Measurements from ENCODE around the gene SGCA.

The SGCA gene

GRCh38 chr17:50149417-50150353, 16.1 kb upstream of the SGCA start:
- peak; percentile 43 for DNase-seq (ENCODE audit: low spot score)

- no peak for DNase-seq (ENCODE audit: low spot score)
Observed at GRCh38 chr17:50150354-50151040, 15.3 kb upstream of the SGCA start, which contains the start of gene PPP1R9B. PPP1R9B (minus strand) TSS chr17:50150677; CDS start chr17:50150513, 164 bp downstream.

GRCh38 chr17:50151041-50151936, 14.5 kb upstream of the SGCA start:
- peak; percentile 93 for DNase-seq (ENCODE audit: low spot score)

- peak; percentile 84 for DNase-seq (ENCODE audit: low spot score)
Observed at GRCh38 chr17:50151937-50152547, 13.8 kb upstream of the SGCA start.

- DNase-seq (ENCODE audit: low spot score) = no peak
Observed at GRCh38 chr17:50152736-50153135, 13.1 kb upstream of the SGCA start.

GRCh38 chr17:50153650-50154575, 11.9 kb upstream of the SGCA start:
- no peak for DNase-seq (ENCODE audit: low spot score)

- DNase-seq (ENCODE audit: low spot score) = no peak
Observed at GRCh38 chr17:50154604-50155003, 11.2 kb upstream of the SGCA start.

- DNase-seq (ENCODE audit: low spot score) = no peak
Observed at GRCh38 chr17:50155115-50155819, 10.5 kb upstream of the SGCA start.

- no peak for DNase-seq (ENCODE audit: low spot score)
Observed at GRCh38 chr17:50157891-50158290, 7.9 kb upstream of the SGCA start.

- DNase-seq (ENCODE audit: low spot score) = peak; percentile 92
Observed at GRCh38 chr17:50161023-50161910, 4.5 kb upstream of the SGCA start.

- no peak for DNase-seq (ENCODE audit: low spot score)
Observed at GRCh38 chr17:50161911-50162288, 3.9 kb upstream of the SGCA start.

- no peak for DNase-seq (ENCODE audit: low spot score)
Observed at GRCh38 chr17:50162466-50163254, 3.1 kb upstream of the SGCA start.

- no peak for DNase-seq (ENCODE audit: low spot score)
Observed at GRCh38 chr17:50163843-50164696, 1.7 kb upstream of the SGCA start.

- DNase-seq (ENCODE audit: low spot score) = no peak
Observed at GRCh38 chr17:50164697-50164988, 1.2 kb upstream of the SGCA start.

GRCh38 chr17:50165066-50165465, 739 bp upstream of the SGCA start:
- no peak for DNase-seq (ENCODE audit: low spot score)

- no peak for DNase-seq (ENCODE audit: low spot score)
Observed at GRCh38 chr17:50165466-50165865, 339 bp upstream of the SGCA start.

- DNase-seq (ENCODE audit: low spot score) = no peak
Observed at GRCh38 chr17:50166518-50167181, 845 bp downstream of the SGCA start.

All from LoVo (cell line).